HEK293 (cell line): ENCODE measurements around the gene HES7.

Source experiments
- CTCF ChIA-PET: fragments of 350-600 bp; formaldehyde crosslinking; extraction: SDS; loops from one replicate; lab custom pipeline; 2021; ENCODE audit warnings: antibody characterized with exemption; lab: Yijun Ruan, JAX
- POLR2A ChIA-PET: fragments of 300-600 bp; formaldehyde crosslinking; extraction: SDS; loops from one replicate; lab custom pipeline; 2020; ENCODE audit warnings: antibody characterized with exemption, inconsistent platforms; lab: Yijun Ruan, JAX
- H3K27ac ChIP-seq: fragments of 200-500 bp; sonication (Bioruptor generic); 2 replicates; pipeline ENCODE4 v1.5.1; 2014; ENCODE audit warnings: low read depth, low read length, control low read depth, inconsistent platforms; ENCODE audit errors: extremely low read depth
- H3K36me3 ChIP-seq, 2 experiments: fragments of 200-500 bp in 1 of 2; sonication (Bioruptor generic) in 1 of 2; 1 replicate in 1 of 2; 2 replicates in 1 of 2; pipeline ENCODE4 v1.5.1; 2014 to 2017; ENCODE audit warnings: inconsistent platforms in 2 of 2, low read length in 2 of 2; ENCODE audit not compliant: control insufficient read depth in 2 of 2, insufficient read depth in 1 of 2
- H3K4me1 ChIP-seq: fragments of 200-500 bp; sonication (Bioruptor generic); 2 replicates; pipeline ENCODE4 v1.5.1; 2014; ENCODE audit warnings: mild to moderate bottlenecking, low read length, inconsistent platforms; ENCODE audit not compliant: control insufficient read depth, insufficient read depth
- H3K4me3 ChIP-seq: 2 replicates; pipeline ENCODE4 v1.5.1; 2011; ENCODE audit warnings: low read depth, mild to moderate bottlenecking, control low read depth, low read length, moderate library complexity
- H3K9me3 ChIP-seq: fragments of 200-500 bp; sonication (Bioruptor generic); 2 replicates; pipeline ENCODE4 v1.5.1; 2014; ENCODE audit warnings: low read depth, low read length, inconsistent platforms; ENCODE audit not compliant: control insufficient read depth, insufficient read depth
- KLF10 ChIP-seq: fragments of 450-650 bp; IDR thresholded peaks from 2 replicates; pipeline ENCODE4 v1.5.1; 2018; ENCODE audit warnings: missing biosample characterization, mild to moderate bottlenecking, missing genetic modification characterization
- TCF7L2 ChIP-seq: IDR thresholded peaks from 2 replicates; pipeline ENCODE4 v1.6.1; 2011; ENCODE audit warnings: low read depth, mild to moderate bottlenecking, inconsistent platforms, low read length, moderate library complexity, borderline replicate concordance
- TRIM28 ChIP-seq: IDR thresholded peaks from 2 replicates; pipeline ENCODE4 v1.6.1; 2011; ENCODE audit warnings: low read length, control low read depth, borderline replicate concordance
- ZBTB17 ChIP-seq: fragments of 450-650 bp; formaldehyde crosslinking; IDR thresholded peaks from 2 replicates; pipeline ENCODE4 v1.5.1; 2016; ENCODE audit warnings: missing biosample characterization, missing genetic modification characterization
- ZNF112 ChIP-seq: fragments of 450-650 bp; formaldehyde crosslinking; IDR thresholded peaks from 2 replicates; pipeline ENCODE4 v1.5.0; 2017; ENCODE audit warnings: missing biosample characterization, missing genetic modification characterization
- ZNF366 ChIP-seq: fragments of 450-650 bp; formaldehyde crosslinking; conservative IDR thresholded peaks from 2 replicates; pipeline ENCODE4 v1.5.1; 2016; ENCODE audit warnings: missing biosample characterization, missing genetic modification characterization
- ZNF433 ChIP-seq: fragments of 450-650 bp; formaldehyde crosslinking; IDR thresholded peaks from 2 replicates; pipeline ENCODE4 v1.5.1; 2016; ENCODE audit warnings: missing biosample characterization, missing genetic modification characterization, low read depth
- ZNF449 ChIP-seq: fragments of 450-650 bp; formaldehyde crosslinking; IDR thresholded peaks from 2 replicates; pipeline ENCODE4 v1.5.1; 2017; ENCODE audit warnings: missing biosample characterization, mild to moderate bottlenecking, missing genetic modification characterization, moderate library complexity
- ZNF530 ChIP-seq: fragments of 450-650 bp; formaldehyde crosslinking; IDR thresholded peaks from 2 replicates; pipeline ENCODE4 v1.5.1; 2016; ENCODE audit warnings: low read depth, missing biosample characterization, missing genetic modification characterization
- ZNF660 ChIP-seq: fragments of 450-650 bp; IDR thresholded peaks from 2 replicates; pipeline ENCODE4 v1.5.1; 2018; ENCODE audit warnings: missing biosample characterization, mild to moderate bottlenecking, missing genetic modification characterization
- ZNF768 ChIP-seq: fragments of 450-650 bp; formaldehyde crosslinking; IDR thresholded peaks from 2 replicates; pipeline ENCODE4 v1.5.1; 2018; ENCODE audit warnings: missing biosample characterization, mild to moderate bottlenecking, missing genetic modification characterization
- ZSCAN30 ChIP-seq: fragments of 450-650 bp; IDR thresholded peaks from 2 replicates; pipeline ENCODE4 v1.5.1; 2018; ENCODE audit warnings: missing biosample characterization, mild to moderate bottlenecking, missing genetic modification characterization, moderate library complexity
- TF ChIP-seq, protein P1 (sequence below): fragments of 450-650 bp; formaldehyde crosslinking; IDR thresholded peaks from 2 replicates; pipeline ENCODE4 v1.5.0; 2017; ENCODE audit warnings: missing biosample characterization, missing genetic modification characterization, borderline replicate concordance
- TF ChIP-seq, protein P2 (sequence below): fragments of 450-650 bp; formaldehyde crosslinking; IDR thresholded peaks from 2 replicates; pipeline ENCODE4 v1.5.1; 2016; ENCODE audit warnings: missing biosample characterization, missing genetic modification characterization
- TF ChIP-seq, protein P3 (sequence below): fragments of 450-650 bp; formaldehyde crosslinking; IDR thresholded peaks from 2 replicates; pipeline ENCODE4 v1.5.1; 2016; ENCODE audit warnings: missing biosample characterization, missing genetic modification characterization

The HES7 gene

DNA sequence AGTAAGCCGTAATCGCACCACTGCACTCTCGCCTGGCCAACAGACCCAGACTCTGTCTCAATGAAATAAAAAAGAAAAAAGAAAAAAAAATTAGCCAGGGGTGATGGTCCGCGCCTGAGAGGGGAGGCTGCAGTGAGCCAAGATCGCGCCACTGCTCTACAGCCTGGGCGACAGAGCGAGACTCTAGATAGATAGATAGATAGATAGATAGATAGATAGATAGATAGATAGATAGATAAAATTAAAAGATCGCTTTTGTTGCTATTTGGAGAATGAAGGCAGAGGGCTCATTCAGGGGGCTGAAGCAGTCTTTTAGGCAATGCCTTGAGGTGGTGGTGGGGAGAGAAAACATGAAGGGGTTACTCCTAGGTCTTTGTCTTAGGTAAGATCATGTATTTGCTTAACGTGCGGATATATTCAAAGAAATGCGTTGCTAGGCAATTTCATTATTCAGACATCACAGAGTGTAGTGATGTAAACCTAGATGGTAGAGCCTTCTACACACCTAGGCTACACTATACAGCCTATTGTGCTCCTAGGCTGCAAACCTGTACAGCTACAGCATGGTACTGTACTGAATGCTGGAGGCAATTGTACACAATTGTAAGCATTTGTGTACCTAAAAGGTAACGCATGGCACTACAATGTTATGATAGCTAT, 4.3 kb upstream of the HES7 start:
- Histone ChIP-seq H3K36me3 (no peaks in the 10 kb centered on the region), H3K9me3 (no peaks in the 10 kb centered on the region), H3K4me1 (peaks cover 14% of the 10 kb centered on the region), H3K27ac (no peak overlapping the region), H3K4me3 (no peak overlapping the region)
- POLR2A ChIA-PET: interaction anchor here (0.6 kb wide), 1 partner anchor 44 kb away, joined by 4 read pairs; no protein-coding TSS in a partner anchor
- CTCF ChIA-PET: interaction anchor here (3.0 to 4.7 kb wide), 2 partner anchors 10 to 30 kb away, joined by 12 to 36 read pairs; no protein-coding TSS in a partner anchor
- no peak for TF ChIP-seq ZNF112 (tag by site-specific recombination)
- peak; percentile 70 for TF ChIP-seq ZNF366 (tag by site-specific recombination)

- TF ChIP-seq KLF10 (tag by site-specific recombination): peak; percentile 19; the same call in 1 of the 2 replicates
- 0 out of 2 replicates have a peak, but pooled peaks have one; percentile 37 for TF ChIP-seq TRIM28
- peak; percentile 62; the same call in 1 of the 2 replicates for TF ChIP-seq ZNF660 (tag by site-specific recombination)
- TF ChIP-seq ZNF530 (tag by site-specific recombination): no peak
- no peak for TF ChIP-seq ZNF433 (tag by site-specific recombination)
- TF ChIP-seq ZNF768 (tag by site-specific recombination): no peak
- TF ChIP-seq ZSCAN30 (tag by site-specific recombination): 0 out of 2 replicates have a peak, but pooled peaks have one; percentile 21
- TF ChIP-seq, protein P1, sequence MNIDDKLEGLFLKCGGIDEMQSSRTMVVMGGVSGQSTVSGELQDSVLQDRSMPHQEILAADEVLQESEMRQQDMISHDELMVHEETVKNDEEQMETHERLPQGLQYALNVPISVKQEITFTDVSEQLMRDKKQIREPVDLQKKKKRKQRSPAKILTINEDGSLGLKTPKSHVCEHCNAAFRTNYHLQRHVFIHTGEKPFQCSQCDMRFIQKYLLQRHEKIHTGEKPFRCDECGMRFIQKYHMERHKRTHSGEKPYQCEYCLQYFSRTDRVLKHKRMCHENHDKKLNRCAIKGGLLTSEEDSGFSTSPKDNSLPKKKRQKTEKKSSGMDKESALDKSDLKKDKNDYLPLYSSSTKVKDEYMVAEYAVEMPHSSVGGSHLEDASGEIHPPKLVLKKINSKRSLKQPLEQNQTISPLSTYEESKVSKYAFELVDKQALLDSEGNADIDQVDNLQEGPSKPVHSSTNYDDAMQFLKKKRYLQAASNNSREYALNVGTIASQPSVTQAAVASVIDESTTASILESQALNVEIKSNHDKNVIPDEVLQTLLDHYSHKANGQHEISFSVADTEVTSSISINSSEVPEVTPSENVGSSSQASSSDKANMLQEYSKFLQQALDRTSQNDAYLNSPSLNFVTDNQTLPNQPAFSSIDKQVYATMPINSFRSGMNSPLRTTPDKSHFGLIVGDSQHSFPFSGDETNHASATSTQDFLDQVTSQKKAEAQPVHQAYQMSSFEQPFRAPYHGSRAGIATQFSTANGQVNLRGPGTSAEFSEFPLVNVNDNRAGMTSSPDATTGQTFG (tag by site-specific recombination): no peak
- TF ChIP-seq, protein P2, sequence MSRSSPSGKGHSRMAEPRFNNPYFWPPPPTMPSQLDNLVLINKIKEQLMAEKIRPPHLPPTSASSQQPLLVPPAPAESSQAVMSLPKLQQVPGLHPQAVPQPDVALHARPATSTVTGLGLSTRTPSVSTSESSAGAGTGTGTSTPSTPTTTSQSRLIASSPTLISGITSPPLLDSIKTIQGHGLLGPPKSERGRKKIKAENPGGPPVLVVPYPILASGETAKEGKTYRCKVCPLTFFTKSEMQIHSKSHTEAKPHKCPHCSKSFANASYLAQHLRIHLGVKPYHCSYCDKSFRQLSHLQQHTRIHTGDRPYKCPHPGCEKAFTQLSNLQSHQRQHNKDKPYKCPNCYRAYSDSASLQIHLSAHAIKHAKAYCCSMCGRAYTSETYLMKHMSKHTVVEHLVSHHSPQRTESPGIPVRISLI (tag by site-specific recombination): peak; percentile 65
- TF ChIP-seq TCF7L2: peak; percentile 86; the same call in 1 of the 2 replicates
- TF ChIP-seq, protein P3, sequence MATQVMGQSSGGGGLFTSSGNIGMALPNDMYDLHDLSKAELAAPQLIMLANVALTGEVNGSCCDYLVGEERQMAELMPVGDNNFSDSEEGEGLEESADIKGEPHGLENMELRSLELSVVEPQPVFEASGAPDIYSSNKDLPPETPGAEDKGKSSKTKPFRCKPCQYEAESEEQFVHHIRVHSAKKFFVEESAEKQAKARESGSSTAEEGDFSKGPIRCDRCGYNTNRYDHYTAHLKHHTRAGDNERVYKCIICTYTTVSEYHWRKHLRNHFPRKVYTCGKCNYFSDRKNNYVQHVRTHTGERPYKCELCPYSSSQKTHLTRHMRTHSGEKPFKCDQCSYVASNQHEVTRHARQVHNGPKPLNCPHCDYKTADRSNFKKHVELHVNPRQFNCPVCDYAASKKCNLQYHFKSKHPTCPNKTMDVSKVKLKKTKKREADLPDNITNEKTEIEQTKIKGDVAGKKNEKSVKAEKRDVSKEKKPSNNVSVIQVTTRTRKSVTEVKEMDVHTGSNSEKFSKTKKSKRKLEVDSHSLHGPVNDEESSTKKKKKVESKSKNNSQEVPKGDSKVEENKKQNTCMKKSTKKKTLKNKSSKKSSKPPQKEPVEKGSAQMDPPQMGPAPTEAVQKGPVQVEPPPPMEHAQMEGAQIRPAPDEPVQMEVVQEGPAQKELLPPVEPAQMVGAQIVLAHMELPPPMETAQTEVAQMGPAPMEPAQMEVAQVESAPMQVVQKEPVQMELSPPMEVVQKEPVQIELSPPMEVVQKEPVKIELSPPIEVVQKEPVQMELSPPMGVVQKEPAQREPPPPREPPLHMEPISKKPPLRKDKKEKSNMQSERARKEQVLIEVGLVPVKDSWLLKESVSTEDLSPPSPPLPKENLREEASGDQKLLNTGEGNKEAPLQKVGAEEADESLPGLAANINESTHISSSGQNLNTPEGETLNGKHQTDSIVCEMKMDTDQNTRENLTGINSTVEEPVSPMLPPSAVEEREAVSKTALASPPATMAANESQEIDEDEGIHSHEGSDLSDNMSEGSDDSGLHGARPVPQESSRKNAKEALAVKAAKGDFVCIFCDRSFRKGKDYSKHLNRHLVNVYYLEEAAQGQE (tag by site-specific recombination): peak; percentile 71
- peak; percentile 36; the same call in 1 of the 2 replicates for TF ChIP-seq ZNF449 (tag by site-specific recombination)
- TF ChIP-seq ZBTB17: peak; percentile 47; the same call in 1 of the 2 replicates
- H3K27ac ChIP-seq: peak overlapping the region; percentile 78
- H3K9me3 ChIP-seq: no peaks in the 10 kb centered on the region
- peak overlapping the region; percentile 55 for H3K4me3 ChIP-seq
- ChIA-PET CTCF (interaction anchor here (0.5 to 4.7 kb wide), 11 partner anchors 10 to 257 kb away, joined by 3 to 36 read pairs (median 4); no protein-coding TSS in a partner anchor), POLR2A (interaction anchor here (0.6 to 1.6 kb wide), 5 partner anchors 27 to 97 kb away, joined by 3 to 6 read pairs (median 4); no protein-coding TSS in a partner anchor)
- H3K36me3 ChIP-seq: no peaks in the 10 kb centered on the region
- H3K4me1 ChIP-seq: peaks cover 14% of the 10 kb centered on the region
Observed at GRCh38 chr17:8126491-8127066, 2.7 kb upstream of the HES7 start.
